ENCODE data around the gene NKX1-1.
"Not testable (repeated sequence)": the region's sequence is repeated elsewhere in the genome, so short reads cannot be mapped to it uniquely, and the experiment has no call there.

NKX1-1 gene

GRCh38 chr4:1406394-1406980 is at the start of gene NKX1-1:
TSS of gene NKX1-1 (minus strand) at chr4:1406442. CDS start at chr4:1406442, 0 bp downstream.
- no peak for DNase-seq (ENCODE audit: low spot score)

- DNase-seq (ENCODE audit: low spot score): no peak
Measured at GRCh38 chr4:1453731-1454130, 47.5 kb upstream of the NKX1-1 start.

DNA sequence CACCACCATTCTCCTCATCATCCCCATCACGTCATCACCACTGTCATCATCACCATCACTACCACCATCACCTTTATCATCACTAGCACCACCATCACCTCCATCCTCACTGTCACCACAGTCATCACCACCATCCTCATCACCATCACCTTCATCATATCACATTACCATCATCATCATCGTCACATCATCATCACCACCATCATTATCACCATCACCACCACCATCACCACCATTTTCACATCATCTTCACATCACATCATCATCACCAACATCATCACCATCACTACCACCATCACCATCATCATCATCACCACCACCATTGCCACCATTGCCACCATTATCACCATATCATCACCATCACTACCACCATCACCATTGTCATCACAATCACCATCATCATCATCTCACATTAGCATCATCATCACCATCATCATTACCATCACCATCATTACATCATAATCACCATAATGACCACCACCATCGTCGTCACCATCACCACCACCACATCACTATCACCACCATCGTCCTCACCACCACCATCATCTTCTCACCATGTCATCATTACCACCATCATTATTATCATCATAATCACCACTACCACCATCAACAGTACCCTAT is 46.3 kb upstream of the NKX1-1 start:
- DNase-seq (ENCODE audit: low spot score): no peak

DNA sequence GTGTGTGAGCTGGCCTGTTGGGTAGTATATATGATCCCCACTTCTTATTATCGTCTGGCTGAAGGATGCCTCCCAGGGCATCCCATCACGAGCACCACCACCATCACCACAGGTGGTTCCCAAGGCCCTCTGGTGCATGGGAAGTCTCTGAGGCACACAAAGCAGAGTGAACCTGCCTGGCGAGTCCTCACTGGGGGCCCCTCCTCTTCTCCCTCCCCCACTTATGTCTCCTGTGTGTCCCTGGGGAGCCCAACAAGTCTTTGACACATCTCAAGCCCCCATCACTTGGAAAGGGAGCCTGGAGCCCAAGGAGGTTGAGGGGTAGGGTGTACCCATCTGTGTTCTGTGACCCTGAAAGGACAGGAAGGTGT is 45.5 kb upstream of the NKX1-1 start:
- no peak for DNase-seq (ENCODE audit: low spot score)

- no peak for DNase-seq (ENCODE audit: low spot score)
Measured at GRCh38 chr4:1451106-1451751, 45.0 kb upstream of the NKX1-1 start.

- DNase-seq (ENCODE audit: low spot score): no peak
Measured at GRCh38 chr4:1449833-1450741, 43.8 kb upstream of the NKX1-1 start.

- no peak for DNase-seq (ENCODE audit: low spot score)
Measured at GRCh38 chr4:1449475-1449832, 43.2 kb upstream of the NKX1-1 start.

DNA sequence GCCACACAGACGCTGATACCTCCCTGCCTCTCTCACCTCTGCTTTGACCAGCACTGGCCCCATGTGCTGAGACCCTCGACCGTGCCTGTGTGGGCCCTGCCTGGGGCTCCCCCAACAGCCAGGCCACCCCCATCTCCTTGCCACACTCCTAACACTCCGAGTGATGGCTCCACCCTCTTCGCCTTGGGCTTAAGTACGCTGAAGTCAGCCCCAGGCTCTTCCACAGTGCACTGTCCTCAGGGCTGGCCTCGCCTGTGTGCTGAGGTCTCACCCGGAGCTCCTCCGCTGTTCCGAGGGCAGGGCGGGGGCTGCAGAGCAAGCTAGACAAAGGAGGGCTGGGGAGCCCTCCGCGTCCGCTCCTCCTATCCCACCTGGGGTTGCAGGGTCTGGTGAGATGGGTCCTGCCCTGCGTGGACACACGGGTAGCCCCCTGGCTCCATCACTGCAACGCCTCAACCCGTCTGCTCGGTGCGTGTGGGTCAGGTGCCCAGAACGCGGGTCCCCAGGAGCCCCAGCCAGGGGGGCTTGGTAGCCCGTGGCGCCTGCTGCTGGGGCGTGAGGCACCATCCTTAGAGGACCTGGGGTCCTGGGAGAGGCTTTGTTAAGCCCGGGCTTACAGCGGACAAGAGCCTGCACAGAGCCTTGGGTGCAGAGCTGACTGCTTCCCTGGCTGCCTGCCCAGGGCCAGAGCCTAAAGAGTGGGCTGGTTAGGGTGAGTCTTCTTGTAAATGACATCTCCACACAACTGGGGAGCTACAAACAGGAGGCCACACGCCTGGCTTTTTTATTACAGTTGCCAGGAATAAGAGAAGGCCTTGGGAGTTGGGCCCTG is 42.6 kb upstream of the NKX1-1 start:
- DNase-seq (ENCODE audit: low spot score): no peak

- no peak for DNase-seq (ENCODE audit: low spot score)
Measured at GRCh38 chr4:1447676-1448588, 41.7 kb upstream of the NKX1-1 start.

- no peak for DNase-seq (ENCODE audit: low spot score)
Measured at GRCh38 chr4:1446502-1447386, 40.5 kb upstream of the NKX1-1 start.

DNA sequence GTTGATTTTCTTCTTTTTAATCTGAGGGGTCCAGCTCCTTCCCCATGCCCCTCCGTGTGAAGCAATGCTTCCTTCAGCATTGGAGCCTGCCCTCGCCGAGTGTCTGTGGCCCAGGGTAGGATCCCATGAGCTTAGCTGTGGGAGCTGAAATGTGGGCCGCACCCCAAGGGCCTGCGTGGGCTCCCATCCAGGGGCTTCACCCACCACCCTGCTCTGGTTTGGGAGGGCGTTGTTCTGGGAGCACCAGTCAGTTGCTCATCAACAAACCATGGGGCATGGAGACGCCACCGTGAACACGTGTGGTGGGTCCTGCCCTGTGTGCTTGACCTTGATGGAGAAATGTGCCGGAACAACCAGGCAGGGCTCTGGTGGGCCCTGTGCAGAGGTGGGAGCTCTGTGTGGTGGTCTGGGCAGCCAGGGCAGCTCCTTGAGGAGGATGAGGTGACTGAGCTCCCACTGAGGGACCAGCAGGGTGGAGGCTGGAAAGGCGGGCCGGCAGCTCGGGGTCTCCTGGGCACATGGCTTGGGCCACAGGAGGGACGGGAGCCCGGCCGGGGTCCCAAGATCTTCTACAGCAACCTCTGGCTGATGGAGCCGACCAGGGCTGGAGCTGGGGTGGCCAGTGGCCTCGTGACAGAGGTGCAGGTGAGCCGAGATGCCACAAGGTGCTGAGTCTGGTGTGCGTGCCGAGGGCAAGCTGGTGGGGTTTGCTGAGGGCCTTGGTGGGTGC is 39.6 kb upstream of the NKX1-1 start:
- no peak for DNase-seq (ENCODE audit: low spot score)

DNA sequence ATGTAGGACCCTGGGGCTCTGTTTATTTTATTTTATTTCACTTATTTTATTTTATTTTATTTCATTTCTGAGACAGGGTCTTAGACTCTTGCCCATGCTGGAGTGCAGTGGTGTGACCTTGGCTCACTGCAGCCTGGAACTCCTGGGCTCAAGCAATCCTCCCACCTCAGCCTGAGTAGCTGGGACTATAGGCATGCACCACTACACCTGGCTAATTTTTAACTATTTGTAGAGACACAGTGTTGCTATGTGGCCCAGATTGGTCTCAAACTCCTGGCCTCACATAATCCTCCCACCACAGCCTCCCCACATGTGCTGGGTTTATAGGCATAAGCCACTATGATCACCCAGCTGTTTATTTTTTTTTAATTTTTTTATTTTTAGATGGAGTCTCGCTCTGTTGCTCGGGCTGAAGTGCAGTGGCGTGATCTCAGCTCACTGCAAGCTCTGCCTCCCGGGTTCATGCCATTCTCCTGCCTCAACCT is 37.5 kb upstream of the NKX1-1 start:
- not testable (repeated sequence) for DNase-seq (ENCODE audit: low spot score)

- DNase-seq (ENCODE audit: low spot score): no peak
Measured at GRCh38 chr4:1427010-1427409, 20.8 kb upstream of the NKX1-1 start.

DNA sequence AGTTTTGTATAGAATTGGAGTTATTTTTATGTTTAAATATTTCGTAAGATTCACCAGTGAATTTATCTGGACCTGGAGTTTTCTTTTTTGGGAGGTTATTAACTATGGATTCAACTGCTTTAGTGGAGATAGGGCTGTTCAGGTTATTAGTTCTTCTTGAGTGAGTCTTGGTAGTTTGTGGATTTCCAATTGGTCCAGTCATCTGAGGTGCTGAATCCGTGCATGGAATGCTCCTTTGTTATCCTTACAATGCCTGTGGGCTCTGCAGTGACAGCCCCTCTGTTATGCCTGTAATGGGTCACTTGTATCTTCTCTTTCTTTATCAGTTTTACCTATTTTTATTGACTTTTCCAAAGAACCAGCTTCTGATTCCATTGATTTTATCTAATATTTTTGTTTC is 15.4 kb upstream of the NKX1-1 start:
- no peak for DNase-seq (ENCODE audit: low spot score)

- DNase-seq (ENCODE audit: low spot score): no peak
Measured at GRCh38 chr4:1419708-1420107, 13.5 kb upstream of the NKX1-1 start.

- no peak for DNase-seq (ENCODE audit: low spot score)
Measured at GRCh38 chr4:1418494-1419285, 12.4 kb upstream of the NKX1-1 start.

DNA sequence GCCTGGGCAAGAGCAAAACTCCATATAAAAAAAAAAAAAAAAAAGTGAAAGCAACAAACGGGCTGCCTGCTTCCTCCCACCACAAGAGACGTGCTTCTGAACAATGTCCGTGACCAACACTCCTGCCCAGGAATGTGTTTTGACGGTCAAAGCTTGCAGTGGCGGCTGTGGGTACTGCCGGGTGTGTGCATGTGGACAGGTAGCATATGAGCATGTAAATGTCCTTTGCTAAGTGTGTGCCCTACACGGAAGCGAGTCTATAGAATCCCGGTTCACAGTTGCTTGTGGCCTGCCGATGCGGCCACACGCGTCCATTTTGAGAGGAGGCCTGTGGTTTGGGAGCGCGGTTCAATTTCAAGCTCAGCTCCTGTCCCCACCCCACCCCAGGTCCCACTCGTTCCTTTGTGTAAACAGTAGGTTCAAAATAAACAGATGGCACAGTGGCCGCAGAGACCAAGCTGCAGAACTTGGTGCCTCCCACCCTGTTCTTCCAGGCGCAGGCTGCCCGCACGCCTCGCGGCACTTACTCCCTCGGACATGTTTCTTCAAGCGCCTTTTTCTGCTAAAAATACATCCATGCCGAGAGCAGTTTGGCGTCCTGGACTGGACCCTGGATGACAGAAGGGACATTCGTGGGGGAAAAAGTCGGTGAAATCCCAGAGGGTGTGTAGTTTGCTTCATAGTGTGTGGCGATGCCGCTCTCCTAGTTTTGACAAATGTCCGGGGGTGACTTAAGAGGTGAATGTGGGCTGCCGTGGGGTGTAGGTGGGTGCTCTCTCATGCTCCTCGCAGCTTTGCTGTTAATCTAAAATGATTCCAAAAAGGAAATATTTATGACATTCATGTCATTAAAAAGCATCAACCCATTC is 11.5 kb upstream of the NKX1-1 start:
- no peak for DNase-seq (ENCODE audit: low spot score)

Data from cerebellar cortex (tissue), 1 donor.